ENCODE data around the gene CACTIN.
A peak's percentile ranks its signal among the peaks of the same experiment; 100 is the strongest.
"Not testable (repeated sequence)": the region's sequence is repeated elsewhere in the genome, so short reads cannot be mapped to it uniquely, and the experiment has no call there.

The CACTIN gene

DNA sequence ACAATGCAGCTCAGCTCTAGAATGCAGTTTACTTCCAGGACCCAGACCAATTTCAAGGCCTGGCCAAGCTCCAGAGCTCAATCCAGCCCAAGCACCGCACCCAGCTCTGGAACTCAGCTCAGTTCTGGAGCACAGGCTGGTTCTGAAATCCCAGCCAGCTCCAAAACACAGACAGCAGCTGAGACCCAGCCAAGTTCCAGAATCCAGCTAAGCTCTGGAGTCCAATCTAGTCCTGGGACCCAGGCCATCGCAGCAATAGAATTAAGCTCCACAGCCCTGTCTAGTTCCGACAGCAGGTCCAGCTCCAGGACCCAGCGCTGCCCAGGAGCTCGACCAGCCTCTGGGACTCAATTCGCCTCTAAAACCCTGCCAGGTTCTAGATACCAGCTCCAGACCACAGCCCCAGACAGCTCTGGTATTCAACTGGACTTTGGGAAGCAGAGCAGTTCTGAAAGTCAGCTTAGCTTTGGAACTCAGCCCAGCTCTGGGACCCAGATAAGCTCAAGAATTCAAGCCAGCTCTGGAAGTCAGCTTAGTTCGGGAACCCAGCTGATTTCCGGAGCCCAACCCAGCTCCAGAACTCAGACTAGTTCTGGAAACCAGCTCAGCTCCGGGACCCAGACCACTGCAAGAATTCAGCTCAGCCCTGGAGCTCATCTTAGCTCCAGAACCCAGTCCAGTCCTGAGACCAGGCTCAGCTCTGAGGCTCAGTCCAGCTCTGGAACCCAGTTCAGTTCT is 34.5 kb downstream of the CACTIN start:
- H3K4me1 ChIP-seq: no peaks in the 10 kb centered on the region
- H3K27me3 ChIP-seq: peaks cover 2 to 30% (median 22%) of the 10 kb centered on the region in 11 experiments; a peak in 20 of 22 replicates
- no peak overlapping the region for H3K9ac ChIP-seq
- no peaks in the 10 kb centered on the region for H4K20me1 ChIP-seq
- H3K36me3 ChIP-seq: no peaks in the 10 kb centered on the region; a peak in 1 of 22 replicates
- no peak for TF ChIP-seq Cebpa-rat (IDR thresholded peaks at IDR 0.05)
- peaks cover 12 to 28% (median 25%) of the 10 kb centered on the region in 11 experiments for H3K9me3 ChIP-seq (replicated peaks in 1 of 11)
- H3K4me3 ChIP-seq: no peak overlapping the region
- H3K4me2 ChIP-seq: no peak overlapping the region
- no peak overlapping the region for H3K27ac ChIP-seq

GRCh38 chr19:3590991-3591659 is 35.5 kb downstream of the CACTIN start:
- peaks cover 11 to 39% (median 31%) of the 10 kb centered on the region in 11 experiments for H3K27me3 ChIP-seq
- no peaks in the 10 kb centered on the region; a peak in 1 of 22 replicates for H3K36me3 ChIP-seq
- H3K9me3 ChIP-seq (replicated peaks in 1 of 11): peaks cover 12 to 28% (median 25%) of the 10 kb centered on the region in 11 experiments
- H3K27ac ChIP-seq: no peak overlapping the region
- H4K20me1 ChIP-seq: no peaks in the 10 kb centered on the region; a peak in 1 of 22 replicates
- H3K4me2 ChIP-seq: no peak overlapping the region
- no peak overlapping the region for H3K9ac ChIP-seq
- H3K4me3 ChIP-seq: no peak overlapping the region
- peaks cover 0 to 2% (median under 1%) of the 10 kb centered on the region in 10 experiments; a peak in 4 of 20 replicates for H3K4me1 ChIP-seq
- TF ChIP-seq Cebpa-rat (IDR thresholded peaks at IDR 0.05): no peak

GRCh38 chr19:3589949-3590348 is 36.6 kb downstream of the CACTIN start:
- no peak for TF ChIP-seq Cebpa-rat (IDR thresholded peaks at IDR 0.05)
- no peak overlapping the region for H3K9ac ChIP-seq
- H3K9me3 ChIP-seq (replicated peaks in 1 of 11): peaks cover 12 to 28% (median 25%) of the 10 kb centered on the region in 11 experiments

DNA sequence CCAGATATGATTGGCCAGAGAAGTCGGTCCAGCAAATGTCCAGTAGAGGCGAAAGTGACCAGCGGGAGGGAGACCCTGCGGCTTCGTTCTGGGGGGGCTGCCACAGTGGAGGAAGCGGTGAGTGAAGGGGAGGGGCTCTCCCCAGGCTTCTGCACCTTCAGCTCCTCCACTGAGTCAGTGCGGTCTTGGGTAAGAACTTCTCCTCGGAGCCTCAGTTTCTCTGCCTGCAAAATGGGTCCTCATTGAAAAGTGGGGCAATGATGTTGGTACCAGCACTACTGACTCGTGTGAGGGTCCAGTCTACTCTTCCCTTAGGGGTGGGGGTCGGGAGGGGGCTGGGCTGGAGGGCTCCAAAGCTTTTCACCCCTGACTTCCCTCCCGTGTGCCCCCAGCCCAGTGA is 37.2 kb downstream of the CACTIN start:
- H3K27ac ChIP-seq: no peak overlapping the region
- no peak overlapping the region for H3K4me2 ChIP-seq
- no peaks in the 10 kb centered on the region for H3K36me3 ChIP-seq
- no peak for TF ChIP-seq Cebpa-rat (IDR thresholded peaks at IDR 0.05)
- H3K4me3 ChIP-seq: no peak overlapping the region
- peaks cover 28 to 50% (median 44%) of the 10 kb centered on the region in 11 experiments for H3K27me3 ChIP-seq
- H3K9ac ChIP-seq: no peak overlapping the region
- peaks cover 0 to 14% (median 11%) of the 10 kb centered on the region in 10 experiments; a peak in 14 of 20 replicates for H3K4me1 ChIP-seq
- peaks cover 0 to 4% (median 0%) of the 10 kb centered on the region in 11 experiments; a peak in 1 of 22 replicates for H4K20me1 ChIP-seq
- H3K9me3 ChIP-seq (replicated peaks in 1 of 11): peaks cover 12 to 28% (median 25%) of the 10 kb centered on the region in 11 experiments

More at GRCh38 chr19:3589949-3590348, 36.6 kb downstream of the CACTIN start:
- Histone ChIP-seq H3K4me3 (no peak overlapping the region), H3K4me2 (no peak overlapping the region), H3K27ac (no peak overlapping the region), H3K27me3 (peaks cover 23 to 48% (median 43%) of the 10 kb centered on the region in 11 experiments), H3K36me3 (no peaks in the 10 kb centered on the region), H4K20me1 (peaks cover 0 to 4% (median 0%) of the 10 kb centered on the region in 11 experiments; a peak in 1 of 22 replicates), H3K4me1 (peaks cover 0 to 14% (median 11%) of the 10 kb centered on the region in 10 experiments; a peak in 14 of 20 replicates)

DNA sequence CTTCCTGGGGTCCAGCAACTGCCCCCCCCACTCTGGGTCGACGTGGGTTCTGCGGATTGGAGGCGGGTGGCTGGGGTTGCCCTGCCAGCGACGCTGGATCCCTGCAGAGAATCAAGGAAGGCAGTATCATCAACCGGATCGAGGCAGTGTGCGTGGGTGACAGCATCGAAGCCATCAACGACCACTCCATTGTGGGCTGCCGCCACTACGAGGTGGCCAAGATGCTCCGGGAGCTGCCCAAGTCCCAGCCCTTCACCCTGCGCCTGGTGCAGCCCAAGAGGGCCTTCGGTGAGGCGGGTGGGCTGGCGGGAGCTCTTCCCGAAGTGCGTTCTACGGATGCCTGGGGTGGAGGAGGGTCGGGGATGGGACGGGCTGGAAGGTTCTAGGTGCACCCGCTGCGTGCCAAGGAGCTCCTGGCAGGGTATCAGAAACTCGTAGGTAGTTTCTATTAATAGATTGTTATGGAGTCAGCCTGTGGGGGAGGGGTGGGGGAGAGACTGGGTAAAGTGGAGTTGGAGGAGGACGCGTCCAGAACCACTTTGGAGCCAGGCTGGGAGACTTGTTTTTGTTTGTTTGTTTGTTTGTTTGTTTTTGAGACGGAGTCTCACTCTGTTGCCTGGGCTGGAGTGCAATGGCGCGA is 39.8 kb downstream of the CACTIN start:
- peaks cover 12 to 21% (median 19%) of the 10 kb centered on the region in 11 experiments for H3K9me3 ChIP-seq (replicated peaks in 1 of 11)
- no peak overlapping the region for H3K9ac ChIP-seq
- no peak overlapping the region for H3K4me2 ChIP-seq
- no peak overlapping the region for H3K4me3 ChIP-seq
- H4K20me1 ChIP-seq: peaks cover 0 to 4% (median 0%) of the 10 kb centered on the region in 11 experiments; a peak in 1 of 22 replicates
- no peaks in the 10 kb centered on the region for H3K36me3 ChIP-seq
- peaks cover 0 to 14% (median 11%) of the 10 kb centered on the region in 10 experiments; a peak in 14 of 20 replicates for H3K4me1 ChIP-seq
- peaks cover 31 to 46% (median 41%) of the 10 kb centered on the region in 11 experiments for H3K27me3 ChIP-seq
- no peak overlapping the region for H3K27ac ChIP-seq
- no peak for TF ChIP-seq Cebpa-rat (IDR thresholded peaks at IDR 0.05)

DNA sequence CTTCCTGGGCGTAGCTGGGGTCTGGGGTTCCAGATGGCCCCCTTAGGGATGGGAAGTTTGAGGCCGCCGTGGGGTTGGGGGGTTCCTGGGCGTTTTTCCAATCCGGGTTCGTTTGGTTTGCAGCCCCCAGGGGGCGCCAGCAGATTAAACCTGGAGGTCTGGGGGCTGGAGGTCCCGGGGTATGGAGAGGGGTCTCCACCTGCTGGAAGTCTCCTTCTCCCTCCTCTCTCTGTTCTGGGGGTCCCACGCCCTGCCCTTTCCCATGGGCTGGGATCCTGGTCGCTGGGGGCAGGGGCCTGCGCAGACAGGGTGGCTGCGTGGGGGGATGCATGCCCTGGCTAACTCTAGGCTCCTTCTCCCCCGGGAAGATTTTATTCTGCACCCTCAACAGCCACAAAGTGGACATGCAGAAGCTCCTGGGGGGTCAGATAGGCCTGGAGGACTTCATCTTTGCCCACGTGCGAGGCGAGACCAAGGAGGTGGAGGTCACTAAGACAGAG is 40.4 kb downstream of the CACTIN start:
- Histone ChIP-seq H3K4me1 (peaks cover 0 to 14% (median 11%) of the 10 kb centered on the region in 10 experiments; a peak in 14 of 20 replicates), H3K9ac (peak overlapping the region in 10 of 11 experiments; percentile 15 to 76 (median 62); a peak in 15 of 22 replicates), H4K20me1 (peaks cover 0 to 4% (median 0%) of the 10 kb centered on the region in 11 experiments; a peak in 1 of 22 replicates), H3K9me3 (replicated peaks in 1 of 11) (peaks cover 5 to 14% (median 13%) of the 10 kb centered on the region in 11 experiments), H3K4me2 (peak overlapping the region; percentile 73 to 88 (median 84)), H3K4me3 (peak overlapping the region; percentile 49 to 69 (median 56)), H3K27me3 (peaks cover 31 to 46% (median 41%) of the 10 kb centered on the region in 11 experiments), H3K27ac (no peak overlapping the region), H3K36me3 (no peaks in the 10 kb centered on the region)
- no peak for TF ChIP-seq Cebpa-rat (IDR thresholded peaks at IDR 0.05)

DNA sequence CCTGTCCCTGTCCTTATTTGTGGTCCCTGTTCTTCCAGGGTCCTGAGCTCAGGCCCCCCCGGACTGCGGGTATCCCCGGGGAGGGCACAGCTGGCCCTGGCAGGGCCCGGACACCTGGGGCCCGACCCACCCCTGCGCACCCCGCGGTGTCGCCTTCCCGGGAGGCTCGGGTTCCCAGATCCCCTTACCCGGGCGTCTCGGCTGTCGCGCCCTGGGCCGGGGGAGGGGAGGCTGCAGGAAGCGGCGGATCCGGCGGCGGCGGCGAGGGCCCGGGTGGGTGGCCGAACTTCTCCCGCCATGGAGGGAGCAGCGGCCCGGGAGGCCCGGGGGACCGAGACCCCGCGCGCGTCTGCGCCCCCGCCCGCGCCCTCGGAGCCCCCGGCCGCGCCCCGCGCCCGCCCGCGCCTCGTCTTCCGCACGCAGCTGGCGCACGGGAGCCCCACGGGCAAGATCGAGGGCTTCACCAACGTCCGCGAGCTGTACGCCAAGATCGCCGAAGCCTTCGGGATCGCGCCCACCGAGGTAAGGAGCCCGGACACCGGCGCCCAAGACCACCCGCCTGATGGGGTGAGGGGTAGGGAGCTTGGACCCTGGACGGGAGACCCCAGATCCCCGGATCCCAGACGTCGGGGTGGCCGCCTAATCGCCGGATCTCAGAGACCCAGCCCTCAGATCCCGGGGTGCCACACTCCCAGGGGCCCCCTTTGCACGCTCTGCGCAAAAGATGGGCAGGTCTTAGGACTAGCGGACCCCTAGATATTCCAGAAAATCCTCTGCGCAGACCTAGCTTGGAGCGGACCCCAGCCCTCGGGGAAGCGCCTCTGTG is 41.1 kb downstream of the CACTIN start, which contains the start of gene GIPC3:
Gene GIPC3, plus strand, starts transcription at position 178 of the 826 bp plus-strand sequence. Its CDS starts 120 bp downstream, at position 298.
- no peaks in the 10 kb centered on the region for H3K36me3 ChIP-seq
- peaks cover 0 to 4% (median 0%) of the 10 kb centered on the region in 11 experiments; a peak in 1 of 22 replicates for H4K20me1 ChIP-seq
- H3K9me3 ChIP-seq (replicated peaks in 1 of 11): peaks cover 0 to 8% (median 6%) of the 10 kb centered on the region in 11 experiments; a peak in 16 of 22 replicates
- peak within 1 kb of the TSS; percentile 73 to 88 (median 84) for H3K4me2 ChIP-seq
- peaks cover 4 to 14% (median 11%) of the 10 kb centered on the region in 10 experiments; a peak in 14 of 20 replicates for H3K4me1 ChIP-seq
- H3K4me3 ChIP-seq: peak within 1 kb of the TSS; percentile 49 to 69 (median 56)
- H3K9ac ChIP-seq: peak within 1 kb of the TSS; percentile 15 to 76 (median 62); a peak in 21 of 22 replicates
- no peak for TF ChIP-seq Cebpa-rat (IDR thresholded peaks at IDR 0.05)
- H3K27ac ChIP-seq: peak within 1 kb of the TSS in 3 of 11 experiments; percentile 10 to 22 (median 13); a peak in 3 of 22 replicates
- H3K27me3 ChIP-seq: peaks cover 31 to 46% (median 41%) of the 10 kb centered on the region in 11 experiments

- Histone ChIP-seq H3K27me3 (peaks cover 31 to 46% (median 41%) of the 10 kb centered on the region in 11 experiments), H3K4me1 (peaks cover 6 to 18% (median 12%) of the 10 kb centered on the region in 10 experiments; a peak in 15 of 20 replicates)
- H3K36me3 ChIP-seq; H3K9ac ChIP-seq; H4K20me1 ChIP-seq; H3K4me3 ChIP-seq; H3K4me2 ChIP-seq; H3K9me3 ChIP-seq (replicated peaks in 1 of 11); H3K27ac ChIP-seq: not testable (repeated sequence)
These were observed 42.4 kb downstream of the CACTIN start for GRCh38 chr19:3584036-3584802.

GRCh38 chr19:3581792-3582191 is 44.8 kb downstream of the CACTIN start:
- not testable (repeated sequence) for H3K4me2 ChIP-seq; H3K27ac ChIP-seq; H3K9me3 ChIP-seq (replicated peaks in 1 of 11); H3K4me3 ChIP-seq; H3K9ac ChIP-seq
- Histone ChIP-seq H3K36me3 (peaks cover 4 to 14% (median 10%) of the 10 kb centered on the region in 11 experiments; a peak in 12 of 22 replicates), H3K4me1 (peaks cover 6 to 18% (median 12%) of the 10 kb centered on the region in 10 experiments; a peak in 15 of 20 replicates), H4K20me1 (peaks cover 0 to 18% (median 0%) of the 10 kb centered on the region in 11 experiments; a peak in 6 of 22 replicates), H3K27me3 (peaks cover 26 to 37% (median 34%) of the 10 kb centered on the region in 11 experiments)
